ENCODE measurements around the gene PCDHGB3. TPM values are rescaled to one million over a fixed set of nuclear protein-coding genes. Genes with fewer than 3 reads are reported as not detected.
A peak's percentile ranks its signal among the peaks of the same experiment; 100 is the strongest.
"Not testable (repeated sequence)": the region's sequence is repeated elsewhere in the genome, so short reads cannot be mapped to it uniquely, and the experiment has no call there.

PCDHGB3 gene
- total RNA-seq, 4 donors from 2014 or later = 3.0 to 7.9 (median 4.8) TPM

- 7 to 15% methylated on average over 27 of the region's 27 CpGs for WGBS, 2 donors
These were observed 31.3 kb upstream of the PCDHGB3 start, which contains the start of gene PCDHGA2 for GRCh38 chr5:141338538-141339306. TSS of gene PCDHGA2 (plus strand) at chr5:141338760.

GRCh38 chr5:141340781-141341354 lies 29.2 kb upstream of the PCDHGB3 start:
- H3K4me3 ChIP-seq (ENCODE audit: low read depth, poor library complexity, severe bottlenecking); DNase-seq (ENCODE audit: low spot score in 2 of 2); intact Hi-C loops (cut with DNase I; ENCODE audit: low total_unique reads): not testable (repeated sequence)
- WGBS, 2 donors = 41 to 66% methylated on average over 27 to 39 of the region's 45 CpGs

More at GRCh38 chr5:141338538-141339306, 31.3 kb upstream of the PCDHGB3 start, which contains the start of gene PCDHGA2:
- peak within 1 kb of the TSS; percentile 14 for H3K4me3 ChIP-seq (ENCODE audit: low read depth, poor library complexity, severe bottlenecking)
- intact Hi-C loops (cut with DNase I; ENCODE audit: low total_unique reads) = no loop called here
- no peak for DNase-seq (ENCODE audit: low spot score in 2 of 2)
- TF ChIP-seq CTCF (IDR thresholded peaks at IDR 0.05) (no peak), POLR2A (IDR thresholded peaks at IDR 0.05) (no peak)

- no peak overlapping the region for H3K4me3 ChIP-seq (ENCODE audit: low read depth, poor library complexity, severe bottlenecking)
- WGBS, 2 donors = 18 to 22% methylated on average over 1 of the region's 1 CpG
- TF ChIP-seq POLR2A (IDR thresholded peaks at IDR 0.05) = no peak
- TF ChIP-seq CTCF (IDR thresholded peaks at IDR 0.05) = no peak
These were observed 27.3 kb upstream of the PCDHGB3 start for GRCh38 chr5:141342773-141343172.

GRCh38 chr5:141343242-141343952 lies 26.6 kb upstream of the PCDHGB3 start, which contains the start of gene PCDHGA3:
TSS of gene PCDHGA3 (plus strand) at chr5:141343829. CDS start at chr5:141344034, 205 bp downstream.
- H3K4me3 ChIP-seq (ENCODE audit: low read depth, poor library complexity, severe bottlenecking) = no peak within 1 kb of the TSS
- no peak for DNase-seq (ENCODE audit: low spot score in 2 of 2)
- intact Hi-C loops (cut with DNase I; ENCODE audit: low total_unique reads) = no loop called here
- WGBS, 2 donors = 23 to 31% methylated on average over 9 of the region's 9 CpGs
- TF ChIP-seq CTCF (IDR thresholded peaks at IDR 0.05) (no peak), POLR2A (IDR thresholded peaks at IDR 0.05) (no peak)

More at GRCh38 chr5:141342773-141343172, 27.3 kb upstream of the PCDHGB3 start:
- no peak for DNase-seq (ENCODE audit: low spot score in 2 of 2)
- intact Hi-C loops (cut with DNase I; ENCODE audit: low total_unique reads) = no loop called here

- 24 to 26% methylated on average over 31 of the region's 31 CpGs for WGBS, 2 donors
- TF ChIP-seq POLR2A (IDR thresholded peaks at IDR 0.05) (no peak), CTCF (IDR thresholded peaks at IDR 0.05) (no peak)
- intact Hi-C loops (cut with DNase I; ENCODE audit: low total_unique reads) = no loop called here
- H3K4me3 ChIP-seq (ENCODE audit: low read depth, poor library complexity, severe bottlenecking) = no peak overlapping the region
- DNase-seq (ENCODE audit: low spot score in 2 of 2) = no peak
These were observed 26.0 kb upstream of the PCDHGB3 start for GRCh38 chr5:141343953-141344463.

GRCh38 chr5:141345327-141345726 lies 24.7 kb upstream of the PCDHGB3 start:
- H3K4me3 ChIP-seq (ENCODE audit: low read depth, poor library complexity, severe bottlenecking) = no peak overlapping the region
- WGBS, 2 donors = 36% methylated on average over 20 of the region's 20 CpGs
- DNase-seq (ENCODE audit: low spot score in 2 of 2) = no peak
- TF ChIP-seq POLR2A (IDR thresholded peaks at IDR 0.05) (no peak), CTCF (IDR thresholded peaks at IDR 0.05) (no peak)
- intact Hi-C loops (cut with DNase I; ENCODE audit: low total_unique reads) = no loop called here

- intact Hi-C loops (cut with DNase I; ENCODE audit: low total_unique reads); H3K4me3 ChIP-seq (ENCODE audit: low read depth, poor library complexity, severe bottlenecking); DNase-seq (ENCODE audit: low spot score in 2 of 2): not testable (repeated sequence)
- WGBS, 2 donors = 50 to 60% methylated on average over 12 to 20 of the region's 35 CpGs
These were observed 24.0 kb upstream of the PCDHGB3 start for GRCh38 chr5:141346017-141346416.

Data from lower leg skin (tissue), 4 donors.